Stimulated activated CD8-positive, alpha-beta memory T cell treated with anti-CD3 and anti-CD28 coated beads, Interleukin-7, amount 100 ng/mL, for 24 hours (primary cell): ENCODE results near the gene AVEN.

Source experiments
- DNase-seq: peaks from one replicate; pipeline ENCODE4 v3.0.0-alpha.2; 2020; ENCODE audit warnings: low read depth

The AVEN gene

DNA sequence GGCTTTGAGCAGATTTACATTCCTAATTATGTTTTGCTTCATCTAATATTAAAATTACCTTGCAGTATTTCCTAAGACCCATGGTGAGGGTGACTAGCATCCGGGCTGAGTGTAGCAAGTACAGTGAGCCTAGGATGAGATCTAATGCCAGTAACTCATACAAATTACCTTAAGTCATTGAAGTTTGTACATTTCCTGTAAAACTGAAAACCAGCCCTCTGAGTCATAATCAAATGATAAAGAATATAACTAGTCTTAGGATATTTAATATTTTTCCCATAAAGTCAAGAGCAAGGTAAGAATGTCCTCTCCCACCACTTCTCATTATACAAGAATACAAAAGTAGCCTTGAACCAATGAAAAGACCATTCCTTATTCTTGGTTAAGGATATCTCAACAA, 125.5 kb downstream of the AVEN start:
- DNase-seq, result no peak

DNA sequence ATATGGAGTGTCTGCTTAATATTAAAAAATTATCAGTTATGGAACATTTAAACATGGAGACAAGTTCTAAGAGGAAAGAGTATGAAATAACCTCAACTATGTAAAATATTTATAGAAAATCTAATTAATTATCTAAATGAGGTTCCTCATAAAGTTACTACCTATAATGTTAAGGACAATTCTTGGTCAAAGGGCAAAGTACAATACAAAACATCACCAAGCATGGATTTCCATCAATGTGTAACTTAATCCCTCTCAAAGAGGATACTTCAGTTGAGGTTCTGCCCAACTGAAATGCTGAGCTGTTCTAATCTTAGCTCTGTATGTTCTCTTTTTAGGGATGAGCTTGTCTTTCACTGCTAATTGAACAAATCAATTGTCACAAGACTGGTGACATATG, 126.7 kb downstream of the AVEN start:
- DNase-seq, result no peak

DNA sequence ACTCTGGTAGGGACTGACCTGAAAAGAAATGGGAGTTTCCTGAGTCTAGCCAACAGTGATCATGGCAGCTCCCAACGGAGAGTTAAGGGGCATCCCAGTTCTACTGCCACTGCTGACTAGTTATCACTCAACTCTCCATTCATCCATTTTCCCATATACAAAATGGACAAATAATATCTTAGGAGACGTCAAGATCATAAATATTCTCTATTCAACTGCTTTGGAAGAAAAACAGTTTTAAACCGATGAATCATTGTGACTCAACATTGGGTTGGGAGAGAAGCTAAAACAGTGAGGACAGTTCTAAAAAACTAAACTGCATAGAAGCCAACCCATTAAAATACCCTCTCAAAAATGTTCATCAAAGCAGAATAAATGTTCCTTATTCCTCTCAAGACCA, 128.3 kb downstream of the AVEN start:
- DNase-seq, result no peak

DNA sequence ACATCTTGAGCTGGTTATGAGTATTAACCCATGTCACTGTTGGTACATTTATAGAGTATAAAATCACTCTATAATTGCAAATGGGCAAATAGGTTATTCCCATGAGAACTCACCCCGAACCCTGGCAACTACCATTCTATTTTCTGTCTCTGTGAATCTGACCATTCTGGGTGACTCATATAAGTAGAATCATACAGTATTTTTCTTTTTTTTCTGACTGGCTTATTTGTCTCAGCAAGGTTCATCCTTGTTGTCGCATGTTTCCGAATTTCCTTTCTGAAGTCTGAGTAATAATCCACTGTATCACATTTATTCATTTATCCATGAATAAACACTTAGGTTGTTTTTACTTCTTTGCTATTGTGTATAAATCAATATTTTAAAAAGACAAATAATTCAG, 130.6 kb downstream of the AVEN start:
- DNase-seq, result no peak

DNA sequence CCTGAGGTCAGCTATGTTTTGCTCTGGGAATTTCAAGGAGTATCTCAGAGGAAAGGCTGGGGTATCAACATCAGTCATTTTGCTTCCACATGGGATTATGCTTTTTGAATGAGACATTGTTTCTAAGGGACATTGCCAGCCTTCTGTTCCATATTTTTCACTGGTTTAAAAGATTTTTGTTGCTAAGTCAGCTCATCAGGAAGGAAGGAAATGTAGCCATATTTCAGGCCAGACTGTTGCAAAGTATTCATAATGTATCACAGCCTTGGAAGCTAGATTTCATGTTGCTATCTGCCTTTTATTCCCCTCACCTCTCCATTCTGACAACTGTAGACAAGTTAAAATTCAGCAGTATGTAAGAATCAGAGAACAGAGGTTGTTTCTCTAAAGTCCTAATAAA, 131.7 kb downstream of the AVEN start:
- no peak for DNase-seq

DNA sequence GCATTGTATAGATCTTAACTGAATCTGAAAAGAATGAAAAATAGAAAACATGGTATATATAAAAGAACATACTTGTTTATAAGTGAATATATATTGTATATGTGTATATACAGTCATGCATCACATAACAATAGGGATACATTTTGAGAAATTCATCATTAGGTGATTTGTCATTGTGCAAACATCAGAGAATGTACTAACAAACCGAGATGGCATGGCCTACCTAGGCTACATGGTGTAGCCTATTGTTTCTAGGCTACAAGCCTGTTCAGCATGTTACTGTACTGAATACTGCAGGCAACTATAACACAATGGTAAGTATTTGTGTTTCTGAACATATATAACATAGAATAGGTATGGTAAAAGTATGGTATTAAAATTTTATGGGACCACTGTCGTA, 135.3 kb downstream of the AVEN start:
- DNase-seq, result no peak

DNA sequence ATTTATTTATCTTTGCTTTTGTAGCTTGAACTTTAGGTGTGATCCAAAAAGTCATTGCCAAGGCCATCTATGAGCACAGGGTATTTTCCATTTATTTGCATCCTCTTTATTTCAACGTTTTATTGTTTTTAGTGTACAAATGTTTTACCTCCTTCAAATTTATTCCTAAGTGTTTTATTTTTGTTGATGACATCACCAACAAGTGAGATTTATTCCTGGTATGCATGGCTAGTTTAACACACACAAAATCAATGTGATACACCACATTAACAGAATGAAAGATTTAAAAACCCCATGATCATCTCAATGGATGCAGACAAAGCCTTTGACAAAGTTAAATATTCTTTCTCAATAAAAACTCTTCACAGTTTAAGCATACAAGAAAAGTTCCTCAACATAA, 137.0 kb downstream of the AVEN start:
- no peak for DNase-seq

DNA sequence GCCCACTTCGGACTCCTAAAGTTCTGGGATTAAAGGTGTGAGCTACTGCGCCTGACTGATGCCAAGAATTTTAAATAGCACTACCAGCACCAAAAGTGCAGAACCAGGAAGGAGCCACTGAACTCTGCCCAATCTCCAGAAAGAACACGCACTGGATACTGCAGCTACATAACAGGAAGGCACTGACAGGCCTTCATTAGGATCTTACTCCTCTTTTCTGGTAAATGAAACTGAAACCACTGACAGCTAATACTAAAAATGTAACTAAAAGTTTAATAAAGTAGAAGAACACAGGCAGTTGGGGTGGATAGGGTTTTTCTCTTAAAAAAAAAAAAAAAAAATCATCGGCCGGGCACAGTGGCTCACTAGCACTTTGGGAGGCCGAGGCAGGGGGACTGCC, 144.8 kb downstream of the AVEN start:
- DNase-seq, result no peak

DNA sequence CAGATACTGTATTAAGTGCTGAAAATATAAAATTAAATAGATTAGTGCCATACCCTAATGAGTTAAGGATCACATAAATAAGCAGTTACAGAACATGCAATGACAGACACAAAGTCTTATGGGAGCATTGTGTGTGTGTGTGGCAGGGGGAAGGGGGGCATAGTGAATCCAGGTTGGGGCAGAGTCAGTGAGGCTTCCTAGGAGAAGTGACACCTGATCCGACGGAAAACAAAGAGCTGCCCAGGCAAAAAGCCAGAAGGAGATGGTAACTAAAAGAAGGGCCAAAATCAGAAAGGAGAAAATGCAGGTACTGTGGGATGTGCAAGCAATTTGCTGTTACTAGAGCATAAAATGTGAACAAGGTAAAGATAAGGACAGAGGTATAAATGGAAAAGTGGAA, 150.8 kb downstream of the AVEN start:
- DNase-seq, result no peak

DNA sequence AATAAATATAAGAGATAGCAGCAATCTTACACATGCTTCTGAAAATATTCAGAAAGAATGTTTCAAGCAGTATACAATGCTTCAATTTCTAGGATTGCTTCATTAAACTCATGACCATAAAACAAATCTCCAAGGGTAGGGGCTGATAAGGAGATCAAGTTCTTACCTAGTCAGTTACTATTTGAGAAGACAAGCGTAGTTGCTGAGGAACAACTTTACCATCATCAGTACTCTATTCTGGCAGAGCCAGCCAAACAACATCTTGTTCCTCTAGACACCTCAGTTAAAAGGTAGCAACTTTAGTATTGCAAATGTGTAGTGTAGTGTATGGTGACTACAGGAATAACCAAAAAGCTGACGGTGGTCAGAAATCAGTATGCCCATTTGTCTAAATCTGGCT, 156.1 kb downstream of the AVEN start:
- no peak for DNase-seq

DNA sequence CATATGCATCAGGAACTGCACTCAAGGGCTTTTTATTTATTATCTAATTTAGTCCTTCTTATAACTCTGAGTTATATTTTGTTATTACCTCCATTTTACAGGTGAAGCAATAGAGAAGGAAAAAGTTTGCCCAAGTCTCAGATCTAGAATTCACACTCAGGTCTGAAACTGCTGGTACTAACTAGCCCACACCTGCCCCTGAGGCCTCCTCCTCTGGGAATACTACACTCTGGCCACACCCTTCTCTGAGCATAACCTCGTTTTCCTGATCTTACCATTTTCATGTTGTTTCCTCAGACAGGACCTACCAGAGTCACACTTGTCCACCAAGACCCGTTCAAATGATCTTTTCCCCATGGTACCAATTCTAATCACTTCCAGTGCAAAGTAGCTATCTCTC, 164.8 kb downstream of the AVEN start:
- no peak for DNase-seq

DNA sequence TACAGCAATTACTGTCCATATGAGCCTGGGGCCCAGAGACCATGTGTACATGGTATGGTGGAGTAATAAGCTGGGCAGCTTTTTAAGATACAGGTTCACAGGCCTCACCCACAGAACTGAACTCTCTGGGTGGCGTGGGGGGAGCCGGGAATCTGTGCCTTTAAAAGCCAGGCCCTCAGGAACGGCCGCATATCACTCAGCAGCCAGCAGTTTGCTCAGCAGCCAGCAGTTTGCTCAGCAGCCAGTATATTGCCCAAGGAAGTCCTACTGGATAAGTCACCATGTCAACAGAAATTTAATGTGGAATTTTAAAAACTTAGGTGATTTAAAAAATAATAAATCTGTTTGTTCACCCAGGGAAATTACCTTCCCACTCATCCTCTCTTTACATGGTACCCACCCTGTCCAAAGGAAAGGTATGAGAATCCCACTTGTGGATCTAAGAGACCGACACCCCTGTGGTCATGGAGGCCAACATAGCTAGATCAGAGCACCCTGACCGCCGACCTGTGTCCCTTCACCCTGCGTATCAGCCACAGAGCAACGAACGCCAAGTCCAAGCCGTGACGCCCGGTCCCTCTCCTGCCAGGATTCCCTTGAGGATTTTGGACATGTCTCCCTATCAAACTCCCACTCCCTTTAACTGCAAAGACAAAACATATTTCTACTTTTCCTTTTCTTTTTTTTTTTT, 166.4 kb downstream of the AVEN start:
- no peak for DNase-seq

DNA sequence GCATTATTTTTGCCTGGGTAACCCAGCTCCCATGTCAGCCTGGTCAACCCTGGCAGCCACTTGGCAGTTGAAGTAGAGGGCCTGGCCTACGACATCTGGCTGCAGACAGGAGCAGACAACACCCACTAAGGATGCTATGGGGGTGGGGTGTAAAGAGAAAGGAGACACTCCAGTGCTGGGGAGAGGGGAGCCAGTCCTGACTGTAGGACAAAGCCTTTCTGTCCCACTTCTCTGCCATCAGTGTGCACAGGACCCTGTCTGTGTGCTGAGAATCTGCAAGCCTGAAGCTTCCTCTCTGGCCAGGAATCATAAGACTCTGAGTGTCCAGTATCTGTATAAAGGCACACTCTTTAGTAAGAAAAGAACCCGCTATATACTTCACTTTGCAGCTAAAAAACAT, 167.0 kb downstream of the AVEN start:
- no peak for DNase-seq

DNA sequence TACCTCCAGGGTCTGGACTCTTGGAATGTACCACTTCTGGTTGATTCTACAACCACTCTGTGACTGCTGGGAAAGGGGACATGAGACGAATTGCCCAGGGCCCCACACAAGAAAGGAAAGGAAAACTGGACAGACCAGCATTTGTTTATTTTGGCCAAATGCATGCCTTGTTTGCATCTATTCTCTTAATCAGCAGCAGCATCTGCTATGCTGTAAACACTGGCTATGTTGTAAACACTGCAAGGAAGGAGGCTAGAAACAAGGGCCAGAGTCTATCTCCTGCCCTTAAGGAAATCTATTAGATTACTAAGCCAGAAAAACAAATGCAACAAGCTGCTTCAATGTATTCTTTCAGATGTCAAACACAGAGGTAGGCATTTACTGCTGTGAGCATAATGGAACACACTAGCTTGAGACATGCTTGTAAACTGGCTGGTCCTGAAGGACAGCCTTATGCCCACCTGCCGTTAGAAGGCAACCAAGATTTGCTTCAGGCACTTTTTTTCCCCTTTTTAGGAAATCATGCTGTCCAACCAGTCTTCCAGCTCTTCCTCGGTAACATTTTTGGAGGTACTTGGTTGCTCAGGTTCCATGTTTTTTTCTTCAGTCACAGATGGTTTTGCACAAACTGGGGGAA, 172.8 kb downstream of the AVEN start:
- no peak for DNase-seq

DNA sequence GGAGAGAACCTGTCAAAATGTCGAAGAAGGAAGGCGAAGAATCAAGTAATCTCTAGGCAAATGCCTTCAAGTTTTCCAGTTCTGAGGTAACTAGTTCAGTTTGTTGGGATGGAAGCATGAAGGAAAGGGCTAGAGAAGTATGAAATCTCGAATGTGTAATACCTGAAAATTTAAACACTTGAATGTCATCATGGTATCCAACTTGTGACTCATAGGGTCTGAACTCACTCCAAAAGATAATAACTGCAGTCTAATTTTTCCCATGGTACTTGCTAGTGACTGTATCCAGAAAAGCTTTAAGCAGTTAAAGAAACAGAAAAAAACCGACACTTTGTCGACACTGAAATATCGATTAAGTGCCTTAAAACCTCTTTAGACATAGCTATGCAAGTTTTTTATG, 173.6 kb downstream of the AVEN start:
- no peak for DNase-seq

DNA sequence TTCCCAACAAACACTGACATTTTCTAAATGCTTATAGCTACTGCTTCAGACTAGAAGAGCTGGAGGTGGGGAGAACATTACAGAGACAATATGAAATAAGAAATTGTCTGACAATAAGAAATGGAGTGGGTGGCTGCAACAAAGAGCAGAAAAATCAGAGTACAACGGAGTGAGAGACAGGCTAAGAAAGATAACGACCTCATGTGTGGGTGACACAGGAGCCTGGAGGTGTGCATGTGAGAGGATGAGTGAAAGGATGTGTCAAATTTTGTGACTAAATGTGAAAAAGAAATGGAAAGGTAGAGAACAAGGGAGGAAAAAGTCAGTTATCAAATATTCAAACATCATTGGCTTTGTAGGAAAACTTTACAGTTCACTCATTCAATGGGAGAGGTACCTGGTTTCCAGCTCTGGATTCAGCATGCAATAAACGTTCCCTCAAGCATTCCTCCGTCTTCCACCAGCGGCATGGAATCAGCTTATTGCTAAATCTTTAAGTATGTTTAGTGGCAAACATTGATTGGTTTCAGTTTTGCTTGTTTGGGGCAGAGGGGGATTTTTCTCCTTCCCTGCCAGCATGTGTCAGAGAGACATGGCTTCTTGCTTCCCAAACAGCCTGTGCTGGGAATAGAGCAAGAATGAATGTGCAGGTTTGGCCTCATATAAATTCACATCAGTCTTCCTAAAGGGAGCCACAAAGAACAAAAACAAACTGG, 174.5 kb downstream of the AVEN start:
- DNase-seq, result no peak

DNA sequence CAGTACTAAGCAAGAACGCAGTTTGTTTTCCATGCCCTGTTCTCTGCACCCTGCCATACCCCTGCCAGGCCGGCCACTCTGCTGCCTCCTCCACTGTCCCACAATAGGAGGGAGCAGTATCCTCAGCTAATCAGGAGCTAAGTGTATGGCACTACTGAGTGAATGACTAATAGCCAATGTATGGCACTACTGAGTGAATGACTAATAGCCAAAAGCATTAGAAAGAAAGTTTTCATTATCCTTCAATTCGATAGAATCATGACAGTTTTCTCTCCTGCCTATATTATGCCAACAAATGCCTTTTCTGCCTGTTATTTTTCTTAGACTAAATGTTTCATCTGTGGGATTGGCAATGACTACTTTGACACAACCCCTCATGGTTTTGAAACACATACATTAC, 178.2 kb downstream of the AVEN start:
- DNase-seq, result no peak

DNA sequence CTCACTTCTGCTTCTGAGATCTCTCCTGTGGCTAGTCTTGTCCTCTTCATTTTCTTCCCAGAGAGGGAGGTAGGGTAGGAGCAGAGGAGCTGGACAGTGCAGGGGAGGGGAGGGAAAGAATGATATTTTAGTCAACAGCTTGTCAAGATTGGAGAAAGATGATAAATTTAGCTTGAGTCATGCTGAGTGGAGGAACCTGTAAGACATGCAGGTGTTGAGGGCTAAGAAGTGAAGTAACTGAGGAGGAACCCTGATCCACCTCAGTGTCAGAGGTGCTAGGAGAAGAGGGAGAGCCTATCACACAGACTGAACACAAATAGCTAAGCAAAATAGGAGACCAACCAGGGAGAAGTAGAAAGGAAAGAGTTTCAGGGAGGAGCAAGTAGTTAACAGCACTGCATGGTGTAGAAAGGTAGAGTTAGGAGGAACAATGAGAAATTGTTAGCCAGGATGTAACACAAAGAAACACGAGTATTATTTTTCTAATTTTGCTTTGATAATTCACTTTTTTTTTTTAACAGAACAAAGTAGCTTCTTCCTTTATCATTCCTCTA, 178.9 kb downstream of the AVEN start:
- DNase-seq, result no peak

DNA sequence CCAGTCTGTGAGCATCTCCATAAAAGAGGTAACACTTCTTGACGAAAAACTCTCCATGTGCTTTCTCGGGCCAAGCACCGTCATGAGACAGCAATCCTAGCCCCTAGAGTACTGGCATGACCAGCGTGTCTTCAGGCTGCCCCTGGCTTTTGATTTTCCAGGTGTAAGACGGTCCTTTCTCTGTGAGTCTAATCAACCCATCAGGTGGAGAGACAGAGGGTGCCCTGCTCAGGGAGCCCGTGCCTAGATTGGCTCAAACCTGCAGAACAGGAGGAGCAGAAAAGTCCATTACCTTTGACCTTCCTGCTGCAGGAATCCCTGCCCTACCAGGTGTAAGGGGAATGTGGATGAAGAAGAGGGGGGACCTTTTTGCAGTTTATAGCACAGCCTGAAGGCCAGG, 180.2 kb downstream of the AVEN start:
- DNase-seq, result no peak

DNA sequence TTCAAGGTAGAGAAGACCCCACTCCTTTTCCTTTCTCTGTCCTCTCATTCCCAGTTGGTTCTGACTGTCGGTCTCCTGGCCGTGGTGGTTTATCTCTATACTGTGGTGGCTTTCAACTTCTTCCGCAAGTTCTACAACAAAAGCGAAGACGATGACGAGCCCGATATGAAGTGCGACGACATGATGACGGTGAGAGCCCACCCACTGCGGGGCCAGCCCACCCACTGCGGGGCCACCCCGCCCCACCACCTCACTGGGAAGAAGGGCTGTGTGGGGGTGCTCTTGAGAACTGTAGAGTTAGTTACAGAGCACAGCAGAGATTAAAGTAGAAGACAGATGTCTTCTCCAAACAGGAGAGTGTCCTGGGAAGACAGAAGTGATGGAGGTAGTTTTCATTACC, 181.3 kb downstream of the AVEN start:
- DNase-seq, result no peak

DNA sequence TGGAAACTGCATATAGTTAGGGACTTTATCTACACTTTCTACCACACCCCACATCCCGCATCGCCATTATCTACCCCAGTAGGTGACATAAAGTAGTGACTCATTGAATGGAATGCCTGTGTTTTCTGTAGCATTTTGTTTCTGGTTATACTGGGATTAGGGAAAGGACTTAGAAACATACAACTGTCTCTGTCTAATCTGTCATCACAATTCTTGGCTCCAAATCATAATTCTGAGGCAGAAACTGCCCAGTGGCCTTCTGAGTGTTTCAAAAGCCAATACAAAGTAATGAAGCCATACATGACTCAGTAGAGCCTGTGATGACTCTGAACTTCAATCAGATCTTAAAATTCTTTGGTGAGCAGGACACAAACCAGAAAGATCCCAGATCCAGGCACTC, 186.4 kb downstream of the AVEN start:
- no peak for DNase-seq

DNA sequence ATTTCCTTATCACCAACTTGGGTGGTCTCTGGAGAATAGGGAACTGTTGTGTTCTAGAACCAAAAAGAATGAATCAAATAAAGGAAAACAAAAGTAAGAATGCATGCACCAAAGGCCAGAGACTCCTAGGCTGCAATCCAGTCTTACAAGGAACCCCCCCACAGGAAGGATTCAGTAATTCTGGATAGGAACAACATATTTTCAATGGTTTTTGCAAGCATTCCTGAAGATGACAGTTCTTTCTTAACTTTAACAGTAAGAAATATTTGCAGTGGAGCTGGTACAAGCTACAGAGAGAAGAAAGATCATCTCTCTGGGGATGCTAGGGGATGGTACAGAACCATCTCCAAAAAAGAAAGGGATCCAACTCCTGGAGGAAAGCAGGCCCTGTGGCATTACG, 186.9 kb downstream of the AVEN start:
- DNase-seq, result no peak

DNA sequence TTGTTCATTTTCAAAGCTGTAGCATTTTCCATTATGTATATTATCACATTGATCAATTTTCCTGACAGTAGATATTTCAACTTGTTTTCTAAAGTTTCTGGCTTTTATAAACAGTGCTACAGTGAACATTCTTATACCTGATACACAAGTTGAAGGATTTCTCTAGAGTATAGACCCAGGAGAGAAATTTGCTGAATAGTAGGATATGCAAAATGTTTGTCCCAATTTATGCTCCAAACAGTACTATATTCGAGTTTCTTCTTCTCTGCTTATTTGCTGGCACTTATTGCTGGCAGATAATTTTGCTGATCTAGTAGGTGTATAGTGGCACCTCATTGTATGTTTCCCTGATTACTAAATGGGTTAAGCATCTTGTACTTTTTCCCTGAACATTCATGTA, 187.9 kb downstream of the AVEN start:
- DNase-seq, result no peak
